GM12872 (cell line): Measurements from ENCODE around the gene PHACTR3.

ENCODE experiments used
- CTCF ChIP-seq: IDR thresholded peaks from 3 replicates; pipeline ENCODE4 v1.5.1; 2011; ENCODE audit warnings: low read depth, mild to moderate bottlenecking, low read length, moderate library complexity; ENCODE audit not compliant: insufficient read depth

Gene PHACTR3

GRCh38 chr20:59779656-59780380 is 175.5 kb downstream of the PHACTR3 start:
- no peak for TF ChIP-seq CTCF

- TF ChIP-seq CTCF, result no peak
These were observed 176.3 kb downstream of the PHACTR3 start for GRCh38 chr20:59780494-59781185.

- TF ChIP-seq CTCF, result no peak
These were observed 176.9 kb downstream of the PHACTR3 start for GRCh38 chr20:59781226-59781625.

GRCh38 chr20:59782986-59783640 is 178.8 kb downstream of the PHACTR3 start:
- peak; percentile 97 for TF ChIP-seq CTCF

- no peak for TF ChIP-seq CTCF
These were observed 179.3 kb downstream of the PHACTR3 start for GRCh38 chr20:59783641-59784010.

GRCh38 chr20:59784365-59784764 is 180.0 kb downstream of the PHACTR3 start:
- no peak for TF ChIP-seq CTCF

GRCh38 chr20:59784791-59785668 is 180.7 kb downstream of the PHACTR3 start:
- no peak for TF ChIP-seq CTCF
